AG08396 (cell line): Measurements from ENCODE around the gene DUSP22.

ENCODE experiments used
- DNase-seq: peaks from one replicate; pipeline ENCODE4 v3.0.0; 2012; ENCODE audit warnings: low spot score, mixed read lengths

Gene DUSP22

DNA sequence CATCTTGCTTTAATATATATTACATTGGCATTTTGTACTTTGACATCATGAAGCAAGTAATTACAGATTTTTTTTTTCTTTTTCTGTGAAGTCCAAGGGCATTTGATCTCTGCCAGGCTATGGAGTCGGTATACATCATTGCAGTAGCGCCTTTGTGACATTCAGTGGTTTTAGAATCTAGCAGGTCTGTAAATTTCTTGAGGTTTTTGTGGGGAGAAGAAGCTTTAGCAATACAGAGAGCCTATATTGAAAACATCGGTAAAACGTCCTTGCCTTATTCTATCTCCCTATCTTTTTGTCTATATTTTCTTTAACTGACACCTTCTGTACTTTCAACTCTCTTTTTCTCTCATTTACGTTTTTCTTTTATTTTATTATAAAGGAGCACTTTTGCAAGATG, 47.2 kb downstream of the DUSP22 start:
- DNase-seq = no peak

DNA sequence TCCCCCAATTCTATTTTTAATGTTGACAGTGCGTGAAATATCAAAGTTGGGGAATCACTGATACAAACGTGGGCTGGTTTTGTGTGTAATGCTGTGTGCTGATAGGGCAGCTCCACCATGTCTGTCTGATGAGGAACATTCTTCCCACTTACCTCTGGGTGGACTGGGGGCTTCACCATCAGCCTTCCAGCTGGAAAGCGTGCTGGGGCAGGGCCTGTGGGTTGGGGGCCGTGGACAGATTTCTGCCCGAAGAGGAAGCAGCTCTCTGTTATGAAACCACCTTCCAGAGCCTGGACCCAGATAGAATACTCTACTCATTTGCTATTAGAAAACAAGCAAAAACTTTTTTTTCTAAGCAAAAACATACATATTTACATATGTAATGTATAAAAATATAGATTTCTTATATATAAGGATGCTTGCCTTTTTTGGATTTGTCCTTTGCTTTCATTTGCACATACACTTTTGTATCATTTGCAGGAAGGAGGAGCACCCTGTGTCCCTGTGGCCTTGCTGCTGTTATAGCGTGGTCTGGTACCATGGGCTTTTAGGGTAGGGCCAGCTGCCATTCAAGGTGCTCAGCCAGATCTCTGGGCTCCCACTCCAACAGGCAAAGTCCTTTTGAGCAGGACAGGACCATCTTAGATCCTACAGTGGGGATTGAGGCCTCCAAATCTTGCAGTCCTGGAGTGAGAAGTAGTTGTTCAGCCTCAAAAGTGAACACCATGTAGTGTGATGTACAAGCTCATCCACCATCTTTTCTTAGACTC, 48.1 kb downstream of the DUSP22 start:
- DNase-seq = no peak

DNA sequence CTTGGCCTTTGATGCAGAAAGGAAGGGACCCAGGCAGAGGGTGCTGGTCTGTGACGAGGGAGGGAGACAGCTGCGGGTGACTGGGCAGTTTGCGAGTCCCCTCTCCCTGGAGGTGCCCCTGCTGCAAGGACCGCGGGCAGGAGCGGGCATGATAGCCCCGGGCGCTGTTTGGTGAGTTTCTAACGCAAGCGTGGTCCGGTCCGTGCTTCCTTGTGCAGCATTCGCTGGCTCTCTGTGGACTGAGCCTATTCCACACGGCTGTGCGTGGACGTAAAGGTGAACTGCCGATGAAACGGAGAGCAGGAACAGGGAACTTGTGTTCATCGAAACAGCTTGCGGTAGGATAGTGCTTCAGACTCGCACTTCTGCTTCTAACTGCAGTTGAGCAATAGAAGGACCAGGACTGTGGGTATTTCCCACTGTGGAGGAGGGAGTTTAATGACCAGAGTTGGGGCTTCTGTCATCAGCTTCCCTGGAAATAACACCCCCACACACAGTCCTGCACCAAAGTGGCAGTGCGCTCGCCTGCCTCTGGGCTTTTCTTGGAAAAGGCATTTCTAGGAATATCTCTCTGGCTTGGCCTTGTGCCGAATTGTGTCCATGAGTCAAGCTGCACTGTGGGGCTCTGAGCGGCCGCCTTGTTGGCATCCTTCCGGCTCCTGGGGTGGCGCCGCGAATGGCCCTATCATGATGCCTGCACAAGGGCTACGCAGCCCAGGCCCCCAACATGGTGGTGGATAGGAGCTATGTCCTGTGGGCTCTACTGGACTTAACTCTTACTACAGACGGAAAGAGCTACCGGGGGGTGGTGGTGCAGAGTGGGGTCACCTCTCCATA, 48.9 kb downstream of the DUSP22 start:
- DNase-seq = no peak

DNA sequence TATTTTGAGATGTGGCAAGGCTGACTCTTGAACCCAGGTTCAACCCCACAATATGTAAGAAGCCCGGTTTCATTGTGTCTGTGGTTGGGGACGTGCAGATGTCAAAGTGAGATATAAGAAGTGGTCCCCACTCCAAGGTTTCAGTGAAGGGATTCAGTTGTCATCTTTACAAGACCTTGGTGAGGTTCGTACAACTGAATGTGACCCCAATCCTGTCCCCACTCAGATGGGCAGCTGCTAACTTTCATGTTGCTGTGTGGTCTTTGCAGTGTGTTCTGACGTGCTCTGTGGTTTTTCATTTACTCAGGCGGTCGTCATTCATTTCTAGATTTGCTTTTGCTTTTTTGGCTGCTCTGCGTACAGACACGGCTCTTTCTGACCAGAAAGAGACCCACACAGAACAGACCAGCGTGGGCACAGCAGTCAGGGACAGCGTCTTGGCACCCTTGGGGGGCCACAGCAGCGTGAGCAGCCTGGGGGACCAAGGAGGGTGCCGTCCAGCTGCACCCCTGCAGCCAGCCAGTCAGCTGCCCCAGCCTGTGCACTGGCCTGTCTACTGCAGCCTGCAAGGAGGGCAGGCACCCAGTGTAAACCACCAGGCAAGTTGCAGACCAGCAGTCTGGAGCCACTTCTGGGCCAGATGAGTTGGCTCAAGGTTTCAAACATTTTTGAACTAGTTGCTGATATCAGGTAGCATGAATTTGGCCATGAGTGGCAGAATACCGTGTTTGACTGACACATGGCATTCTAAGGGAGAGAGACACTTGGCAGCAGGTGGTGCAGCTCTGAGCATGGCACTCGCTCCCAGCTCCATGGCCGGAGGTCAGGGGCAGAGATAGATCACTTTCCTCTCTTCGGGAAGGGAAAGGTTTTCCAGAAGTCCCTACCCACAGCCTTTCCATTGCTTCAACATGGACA, 49.9 kb downstream of the DUSP22 start:
- DNase-seq = no peak

DNA sequence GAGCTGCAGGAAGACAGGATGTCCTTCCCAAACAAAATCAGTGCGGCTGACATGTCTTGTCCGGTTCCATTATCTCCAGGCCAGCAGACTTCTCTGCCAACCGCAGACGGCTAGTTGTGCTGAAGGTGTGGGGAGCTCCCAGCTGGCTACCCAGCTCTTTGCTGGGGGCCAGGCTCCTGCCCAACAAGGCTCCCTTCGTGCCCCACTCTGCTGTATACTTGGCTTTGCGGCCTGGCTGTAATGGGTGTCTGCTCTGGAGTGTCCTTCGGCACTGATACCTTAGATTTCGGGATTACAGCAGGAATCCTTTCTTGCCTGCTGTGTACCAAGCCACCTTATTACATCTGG, 50.5 kb downstream of the DUSP22 start:
- DNase-seq = no peak

DNA sequence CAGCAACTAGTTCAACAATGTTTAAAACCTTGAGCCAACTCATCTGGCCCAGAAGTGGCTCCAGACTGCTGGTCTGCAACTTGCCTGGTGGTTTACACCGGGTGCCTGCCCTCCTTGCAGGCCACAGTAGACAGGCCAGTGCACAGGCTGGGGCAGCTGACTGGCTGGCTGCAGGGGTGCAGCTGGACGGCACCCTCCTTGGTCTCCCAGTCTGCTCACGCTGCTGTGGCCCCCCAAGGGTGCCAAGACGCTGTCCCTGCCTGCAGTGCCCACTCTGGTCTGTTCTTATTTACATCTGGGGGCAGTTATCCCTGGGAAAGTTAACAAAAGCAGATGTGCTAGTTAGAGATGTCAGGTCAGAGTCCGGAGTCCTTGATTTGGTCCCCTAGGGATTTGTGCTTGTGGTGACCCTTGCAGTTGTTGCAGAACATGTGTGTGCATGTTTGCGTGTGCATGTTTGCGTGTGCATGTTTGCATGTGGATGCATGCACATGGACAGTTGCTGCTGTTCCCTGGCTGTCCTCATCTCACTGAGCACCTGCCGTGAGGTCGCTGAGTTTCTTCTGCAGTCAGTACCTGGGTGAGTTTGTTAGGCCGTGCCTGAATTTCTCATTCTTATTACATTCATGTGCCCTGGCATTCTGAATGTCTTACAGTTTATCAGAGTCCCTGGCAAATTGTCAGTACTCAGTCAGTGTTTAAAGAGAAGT, 51.1 kb downstream of the DUSP22 start:
- no peak for DNase-seq

DNA sequence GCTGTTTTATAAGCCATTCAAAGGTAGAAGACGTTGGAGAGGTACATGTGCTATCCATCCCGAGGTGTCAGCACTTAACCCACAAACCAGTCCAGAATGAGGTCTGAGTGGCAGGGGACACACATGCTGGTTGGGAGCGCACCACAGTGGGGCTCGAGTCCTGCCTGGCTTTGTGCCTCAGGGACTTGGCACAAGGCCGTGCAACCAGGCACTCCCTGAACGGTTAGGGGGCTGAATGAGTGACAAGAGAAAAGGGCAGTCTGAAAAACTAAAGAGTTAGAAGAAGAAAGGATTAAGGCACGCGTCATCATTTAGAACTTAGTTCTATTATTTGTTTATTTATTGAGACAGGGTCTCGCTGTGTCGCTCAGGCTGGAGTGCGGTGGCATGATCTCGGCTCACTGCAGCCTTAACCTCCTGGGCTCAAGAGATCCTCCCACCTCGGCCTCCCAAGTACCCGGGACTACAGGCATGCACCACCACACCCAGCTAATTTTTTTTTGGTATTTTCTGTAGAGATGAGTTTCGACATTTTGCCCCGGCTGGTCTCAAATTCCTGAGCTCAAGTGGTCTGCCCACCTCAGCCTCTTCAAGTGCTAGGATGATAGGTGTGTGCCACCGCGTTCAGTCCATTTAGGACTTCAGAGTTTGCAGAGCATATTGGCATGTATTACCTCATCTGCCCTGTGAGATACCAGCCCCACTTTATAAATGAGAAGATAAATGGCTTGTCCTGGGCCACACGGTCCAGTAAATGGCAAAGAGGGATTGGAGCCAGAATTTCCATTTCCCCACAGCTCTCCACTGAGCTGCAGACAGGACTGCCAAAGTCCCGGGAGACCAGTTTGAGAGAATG, 51.9 kb downstream of the DUSP22 start:
- no peak for DNase-seq

DNA sequence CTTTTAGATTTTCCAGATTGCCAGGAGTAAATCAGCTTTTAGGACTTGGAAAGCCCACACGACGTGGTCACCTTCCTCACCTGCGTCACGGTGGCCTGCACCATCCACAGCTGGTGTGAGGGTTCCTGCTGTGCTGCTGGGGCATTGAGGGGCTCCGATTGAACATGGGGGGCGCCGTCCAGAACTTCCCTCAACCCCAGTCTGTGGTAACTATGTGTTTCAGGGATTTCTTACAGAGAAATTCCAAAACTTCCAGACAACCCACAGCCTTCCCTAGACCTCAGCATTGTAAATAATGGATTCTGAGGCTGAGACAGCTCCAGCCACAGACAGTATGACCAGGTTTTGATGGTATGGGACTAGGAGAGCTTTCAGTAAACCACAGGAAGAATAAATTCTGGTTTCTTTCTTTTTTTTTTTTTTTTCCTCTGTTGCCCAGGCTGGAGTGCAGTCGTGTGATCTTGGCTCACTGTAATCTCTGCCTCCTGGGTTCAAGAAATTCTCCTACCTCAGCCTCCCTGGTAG, 52.6 kb downstream of the DUSP22 start:
- DNase-seq = peak; percentile 49

DNA sequence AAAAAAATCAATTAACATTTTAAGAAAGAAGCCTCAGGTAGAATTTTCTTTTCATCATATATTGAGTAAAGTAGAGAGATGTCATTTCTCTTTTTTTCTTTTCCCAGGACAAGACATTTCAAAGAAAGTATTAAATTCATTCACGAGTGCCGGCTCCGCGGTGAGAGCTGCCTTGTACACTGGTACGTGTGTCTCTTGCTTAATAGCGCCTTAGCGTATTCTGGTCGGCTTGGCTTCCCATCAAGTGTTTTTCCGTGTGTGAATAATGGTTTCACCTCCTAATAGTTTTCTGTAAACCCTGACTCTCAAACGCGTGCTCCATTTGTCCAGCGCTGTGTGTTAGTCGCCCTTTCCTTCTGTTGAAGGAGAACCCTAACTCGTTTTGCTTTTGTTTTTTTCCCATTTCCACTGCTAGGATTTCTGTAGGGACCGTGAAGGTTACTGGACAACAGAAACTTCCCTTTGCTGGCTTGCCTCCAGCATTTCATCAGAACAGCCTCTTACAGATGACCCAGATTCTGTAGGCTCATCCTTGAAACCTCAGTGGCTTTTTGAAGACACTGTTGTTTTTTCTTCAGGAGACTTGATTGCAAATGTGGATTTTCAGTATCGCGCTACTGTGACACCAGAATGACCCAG, 53.6 kb downstream of the DUSP22 start:
- no peak for DNase-seq

DNA sequence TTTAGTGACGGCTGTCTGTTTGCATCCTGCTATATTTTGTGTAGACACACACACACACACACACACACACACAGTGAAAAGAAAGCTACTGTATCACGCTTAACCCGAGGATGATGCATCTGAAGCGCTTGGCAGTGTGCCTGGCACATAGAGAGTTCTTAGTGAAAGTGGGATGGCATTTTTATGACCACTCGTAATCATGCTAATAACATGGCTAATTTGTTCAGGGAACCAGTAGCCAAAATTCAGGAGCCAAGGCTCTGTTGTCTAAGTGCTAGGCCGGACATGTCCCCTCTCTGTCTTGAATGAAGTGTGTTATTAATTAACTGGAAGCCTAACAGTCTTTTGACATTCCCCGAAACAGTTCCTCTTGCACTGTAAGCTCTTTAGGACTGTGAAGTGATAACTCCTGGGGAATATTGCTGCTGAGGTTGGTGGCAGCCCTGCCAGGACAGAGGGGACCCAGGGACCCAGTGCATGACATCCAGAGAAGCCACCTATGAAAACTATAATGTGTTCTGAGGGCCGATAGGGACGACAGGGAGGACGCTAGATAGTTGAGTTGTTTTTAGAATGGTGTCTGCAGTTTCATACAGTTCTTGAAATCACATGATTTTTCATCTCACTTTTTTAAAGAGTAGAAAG, 54.2 kb downstream of the DUSP22 start:
- DNase-seq = no peak

DNA sequence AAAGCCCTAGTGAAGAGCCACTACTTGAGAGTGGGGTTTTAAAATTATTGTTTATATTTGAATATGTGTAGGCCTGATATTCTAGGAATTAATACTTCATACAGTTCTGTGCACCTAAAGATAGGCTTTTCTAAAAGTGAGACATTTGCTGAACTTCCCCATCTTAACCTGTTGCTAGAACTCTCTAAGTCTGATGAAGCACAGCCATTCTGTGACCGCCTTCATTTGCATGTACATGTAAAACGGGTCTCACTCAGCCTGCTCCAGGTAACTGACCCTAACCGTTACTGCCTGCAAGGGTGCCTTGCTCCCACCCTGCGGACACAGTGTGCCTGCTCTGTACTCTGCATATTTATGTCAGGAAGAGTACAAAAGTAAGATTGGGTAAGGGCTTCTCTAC, 54.9 kb downstream of the DUSP22 start:
- no peak for DNase-seq

DNA sequence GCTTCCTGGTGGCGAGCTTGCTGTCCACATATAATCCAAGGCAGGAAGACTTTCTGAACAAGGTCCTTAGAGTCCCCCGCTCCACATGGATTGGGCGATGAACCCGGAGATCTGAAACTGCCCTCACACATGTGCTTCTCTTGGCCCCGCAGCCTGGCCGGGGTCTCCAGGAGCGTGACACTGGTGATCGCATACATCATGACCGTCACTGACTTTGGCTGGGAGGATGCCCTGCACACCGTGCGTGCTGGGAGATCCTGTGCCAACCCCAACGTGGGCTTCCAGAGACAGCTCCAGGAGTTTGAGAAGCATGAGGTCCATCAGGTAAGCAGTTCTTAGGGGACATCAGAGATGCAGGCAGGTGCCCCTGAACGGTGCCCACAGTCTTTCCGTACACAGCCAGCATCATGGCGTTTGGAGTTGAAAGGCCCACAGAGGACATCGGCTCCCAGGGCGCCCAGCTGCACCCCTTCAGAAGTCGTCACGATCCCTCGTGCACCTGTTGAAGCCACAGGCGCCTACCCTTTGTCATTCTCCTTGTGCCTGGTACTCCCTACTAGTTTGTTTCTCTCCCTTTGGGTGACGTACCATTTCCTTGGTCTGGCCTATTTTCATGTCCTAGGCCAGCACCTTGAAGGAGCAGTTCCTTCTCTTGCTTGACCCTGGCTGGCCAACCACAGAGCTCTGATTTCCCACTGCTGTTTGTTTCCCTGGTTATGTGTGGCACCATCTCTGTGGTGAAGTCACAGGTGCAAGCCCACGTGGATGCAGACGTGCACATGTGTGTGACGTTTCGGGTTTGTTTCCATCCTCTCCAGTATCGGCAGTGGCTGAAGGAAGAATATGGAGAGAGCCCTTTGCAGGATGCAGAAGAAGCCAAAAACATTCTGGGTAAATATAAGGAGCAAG, 55.9 kb downstream of the DUSP22 start:
- DNase-seq = no peak

DNA sequence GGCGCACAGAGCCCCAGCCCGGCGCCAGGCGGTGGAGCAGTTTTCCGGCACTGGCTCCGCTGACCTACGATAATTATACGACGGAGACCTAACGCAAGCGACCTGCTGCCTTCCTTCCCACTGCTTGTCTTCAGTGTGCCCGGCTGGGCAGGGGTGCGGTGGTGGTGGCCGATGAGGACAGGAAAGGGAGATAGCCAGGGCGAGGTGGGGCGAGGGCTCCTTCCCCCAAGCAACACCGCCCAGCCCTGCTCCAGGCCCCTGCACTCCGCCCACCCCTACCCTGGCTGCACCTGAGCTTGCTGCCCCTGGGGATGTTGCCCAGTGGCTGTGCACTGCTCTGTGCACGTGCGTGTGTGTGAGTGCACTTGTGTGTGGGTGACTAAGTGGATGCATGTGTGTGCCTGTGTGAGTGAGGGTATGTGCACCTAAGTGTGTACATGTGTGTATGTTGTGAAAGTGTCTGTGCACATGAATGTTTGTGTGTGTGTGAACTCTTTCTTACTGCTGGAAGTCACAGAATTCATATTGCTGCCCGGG, 56.6 kb downstream of the DUSP22 start:
- no peak for DNase-seq

DNA sequence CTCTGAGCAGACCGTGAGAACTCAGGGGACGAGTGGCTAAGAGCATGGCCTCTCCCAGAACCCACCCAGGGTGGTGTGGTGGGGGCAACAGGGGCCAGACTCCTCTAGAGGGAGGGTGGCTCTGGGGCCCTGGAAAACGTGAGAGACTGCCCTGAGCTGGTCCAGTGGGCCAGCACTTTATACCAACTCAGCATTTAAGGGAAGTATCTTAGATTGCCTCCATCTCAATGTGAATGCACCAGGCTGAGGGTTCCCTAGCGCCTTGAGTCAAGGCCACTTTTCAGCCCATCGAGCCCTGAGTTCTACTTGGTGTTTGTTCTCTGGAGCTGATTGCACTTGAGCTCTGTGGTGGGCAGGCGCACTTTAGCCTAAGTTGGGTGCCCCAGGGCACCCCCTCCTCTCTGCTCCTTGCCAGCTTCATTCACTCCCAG, 57.2 kb downstream of the DUSP22 start:
- no peak for DNase-seq

DNA sequence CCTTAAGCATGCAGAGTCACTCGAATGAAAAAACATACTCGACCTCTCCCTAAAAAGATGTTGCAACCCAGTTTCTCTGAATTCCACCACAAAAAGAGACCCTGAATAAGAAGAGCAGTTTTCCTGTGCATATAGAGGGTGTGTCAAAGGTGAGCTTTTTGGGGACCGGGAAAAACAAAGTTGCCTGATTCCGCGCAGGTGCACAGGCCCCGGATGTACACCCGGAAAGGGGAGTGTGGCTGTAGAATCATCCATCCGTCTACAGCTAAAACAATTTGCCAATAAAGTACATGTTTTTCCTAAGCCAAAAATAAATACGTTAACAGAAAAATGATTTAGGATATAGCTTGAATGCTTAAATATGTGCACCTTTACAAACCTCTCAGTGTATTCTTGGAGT, 58.1 kb downstream of the DUSP22 start:
- no peak for DNase-seq

DNA sequence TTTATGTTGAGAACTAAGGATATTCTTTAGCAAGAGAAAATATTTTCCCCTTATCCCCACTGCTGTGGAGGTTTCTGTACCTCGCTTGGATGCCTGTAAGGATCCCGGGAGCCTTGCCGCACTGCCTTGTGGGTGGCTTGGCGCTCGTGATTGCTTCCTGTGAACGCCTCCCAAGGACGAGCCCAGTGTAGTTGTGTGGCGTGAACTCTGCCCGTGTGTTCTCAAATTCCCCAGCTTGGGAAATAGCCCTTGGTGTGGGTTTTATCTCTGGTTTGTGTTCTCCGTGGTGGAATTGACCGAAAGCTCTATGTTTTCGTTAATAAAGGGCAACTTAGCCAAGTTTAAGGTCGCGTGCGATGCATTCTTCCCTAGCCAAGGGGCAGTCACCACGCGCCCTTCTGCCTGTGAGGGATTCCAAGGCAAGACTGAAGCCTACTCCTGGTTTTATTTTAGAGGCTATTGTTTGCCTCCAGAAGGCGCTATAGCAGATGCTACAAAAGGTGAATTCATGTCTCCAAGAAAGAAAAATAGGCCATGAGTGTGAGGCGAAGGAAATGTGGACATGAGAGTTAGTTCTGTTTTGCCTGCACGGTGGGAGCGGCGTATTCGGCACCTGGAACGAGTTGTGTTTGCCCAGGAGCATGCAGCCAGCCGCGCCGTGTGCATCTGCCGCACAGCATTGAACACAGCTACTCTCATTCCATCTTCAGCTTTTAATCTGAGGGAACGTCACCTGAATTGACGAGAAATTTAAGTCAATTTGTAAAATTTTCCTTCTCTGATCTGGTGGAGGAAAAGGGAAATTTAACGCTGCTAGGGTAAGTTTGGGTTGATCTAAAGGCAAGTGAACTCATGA, 59.0 kb downstream of the DUSP22 start:
- no peak for DNase-seq

DNA sequence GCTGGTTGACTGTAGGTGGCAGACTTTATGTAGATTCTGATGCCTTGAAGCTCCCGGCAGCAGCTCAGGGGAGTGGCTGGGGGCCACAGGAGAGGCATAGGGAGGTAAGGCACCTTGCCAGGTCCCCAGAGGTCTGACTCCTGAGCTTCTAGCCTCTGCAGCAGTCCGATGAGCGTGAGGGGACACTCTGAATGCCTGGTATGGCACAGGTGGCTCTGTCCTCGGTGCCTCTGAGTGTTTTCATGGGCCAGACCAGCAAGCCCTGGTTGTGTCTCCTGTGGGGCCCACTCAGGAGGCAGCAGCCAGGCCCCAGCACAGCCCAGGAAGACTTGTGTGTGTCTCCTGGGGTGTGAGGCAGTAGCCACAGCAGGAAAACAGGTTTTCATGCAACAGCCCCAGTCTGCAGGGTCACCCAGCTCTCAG, 59.6 kb downstream of the DUSP22 start:
- DNase-seq = no peak
